GM10266 (cell line): ENCODE data around the gene CEACAM1.
"Not testable (repeated sequence)": the region's sequence is repeated elsewhere in the genome, so short reads cannot be mapped to it uniquely, and the experiment has no call there.

Experiments
- DNase-seq: peaks from one replicate; pipeline ENCODE4 v3.0.0; 2012; ENCODE audit errors: extremely low spot score
- TF ChIP-seq, protein P1 (sequence below): IDR thresholded peaks from 2 replicates; pipeline ENCODE4 v1.5.1; 2012; ENCODE audit warnings: mild to moderate bottlenecking, low read depth; ENCODE audit not compliant: control insufficient read depth, insufficient read depth; ENCODE audit errors: missing control alignments

Gene CEACAM1

DNA sequence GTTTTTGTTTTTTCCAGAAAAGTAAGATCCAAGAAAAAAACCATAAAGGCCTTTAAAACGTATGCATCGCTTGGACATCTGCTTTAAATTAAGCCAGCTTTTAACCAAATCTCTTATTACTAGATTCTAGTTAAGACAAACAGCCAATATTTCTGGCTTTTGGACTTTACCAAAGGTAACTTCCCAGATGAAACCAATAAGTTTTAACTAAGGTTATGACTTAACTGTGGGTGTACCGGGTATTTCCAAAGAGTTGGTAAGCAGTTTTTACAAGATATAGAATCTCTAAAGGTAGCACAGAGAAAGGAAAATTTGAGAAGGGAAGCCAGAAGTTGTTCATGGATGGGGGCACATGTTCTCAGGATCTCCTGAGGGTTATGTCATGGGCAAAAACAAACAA, 34.0 kb downstream of the CEACAM1 start:
- no peak for DNase-seq
- TF ChIP-seq, protein P1, sequence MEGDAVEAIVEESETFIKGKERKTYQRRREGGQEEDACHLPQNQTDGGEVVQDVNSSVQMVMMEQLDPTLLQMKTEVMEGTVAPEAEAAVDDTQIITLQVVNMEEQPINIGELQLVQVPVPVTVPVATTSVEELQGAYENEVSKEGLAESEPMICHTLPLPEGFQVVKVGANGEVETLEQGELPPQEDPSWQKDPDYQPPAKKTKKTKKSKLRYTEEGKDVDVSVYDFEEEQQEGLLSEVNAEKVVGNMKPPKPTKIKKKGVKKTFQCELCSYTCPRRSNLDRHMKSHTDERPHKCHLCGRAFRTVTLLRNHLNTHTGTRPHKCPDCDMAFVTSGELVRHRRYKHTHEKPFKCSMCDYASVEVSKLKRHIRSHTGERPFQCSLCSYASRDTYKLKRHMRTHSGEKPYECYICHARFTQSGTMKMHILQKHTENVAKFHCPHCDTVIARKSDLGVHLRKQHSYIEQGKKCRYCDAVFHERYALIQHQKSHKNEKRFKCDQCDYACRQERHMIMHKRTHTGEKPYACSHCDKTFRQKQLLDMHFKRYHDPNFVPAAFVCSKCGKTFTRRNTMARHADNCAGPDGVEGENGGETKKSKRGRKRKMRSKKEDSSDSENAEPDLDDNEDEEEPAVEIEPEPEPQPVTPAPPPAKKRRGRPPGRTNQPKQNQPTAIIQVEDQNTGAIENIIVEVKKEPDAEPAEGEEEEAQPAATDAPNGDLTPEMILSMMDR, result no peak

DNA sequence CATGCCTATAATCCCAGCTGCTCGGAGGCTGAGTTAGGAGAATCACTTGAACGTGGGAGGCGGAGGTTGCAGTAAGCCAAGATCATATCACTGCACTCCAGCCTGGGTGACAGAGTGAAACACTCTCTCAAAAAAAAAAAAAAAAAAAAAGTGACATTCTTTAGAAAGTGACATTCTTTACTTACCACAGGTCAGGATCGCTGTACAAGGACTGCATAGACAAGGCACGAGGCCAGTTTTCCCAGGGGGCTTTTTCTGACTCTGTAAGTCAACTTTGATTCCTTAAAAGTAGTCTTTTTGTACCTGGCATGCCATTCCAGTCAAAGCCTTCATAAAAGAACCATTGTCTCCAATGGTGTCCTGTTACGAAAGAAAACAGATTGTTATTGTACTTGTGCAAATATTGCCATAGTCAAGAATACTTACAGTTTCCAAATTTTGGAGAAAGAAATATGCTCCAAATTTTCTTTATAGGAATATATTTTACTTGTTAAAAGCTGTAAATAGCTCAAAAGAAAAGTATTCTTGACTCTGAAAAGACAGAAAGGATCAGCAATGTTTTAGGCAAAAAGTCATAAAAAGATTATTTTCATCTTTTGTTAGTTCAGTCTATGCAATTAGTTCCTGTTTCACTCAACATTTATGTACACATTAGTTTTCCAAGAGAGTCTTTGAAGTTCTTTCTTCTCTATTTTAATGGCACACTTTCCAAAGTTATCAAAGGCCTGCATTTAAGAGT, 39.3 kb downstream of the CEACAM1 start:
- DNase-seq, result no peak

DNA sequence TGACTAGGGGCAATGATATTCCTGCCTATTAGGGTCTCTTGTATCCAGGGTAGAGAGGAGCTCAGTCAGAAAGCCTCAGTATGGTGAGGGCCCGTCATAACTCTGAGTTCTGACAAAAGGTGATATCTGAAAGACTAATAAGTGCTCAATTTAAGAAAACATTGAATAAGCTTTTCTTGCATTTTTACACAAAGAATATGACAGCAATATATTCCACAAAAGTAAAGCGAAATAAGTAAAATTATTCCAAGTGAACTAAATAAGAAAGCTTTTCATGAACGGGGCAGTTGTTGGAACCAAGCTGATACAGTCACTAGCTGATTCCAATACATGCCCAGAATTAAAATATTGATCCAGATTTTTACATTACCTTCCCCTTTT, 40.5 kb downstream of the CEACAM1 start:
- no peak for DNase-seq
- TF ChIP-seq, protein P1, result no peak

More for the DNA sequence above, 39.3 kb downstream of the CEACAM1 start:
- TF ChIP-seq, protein P1, result no peak

DNA sequence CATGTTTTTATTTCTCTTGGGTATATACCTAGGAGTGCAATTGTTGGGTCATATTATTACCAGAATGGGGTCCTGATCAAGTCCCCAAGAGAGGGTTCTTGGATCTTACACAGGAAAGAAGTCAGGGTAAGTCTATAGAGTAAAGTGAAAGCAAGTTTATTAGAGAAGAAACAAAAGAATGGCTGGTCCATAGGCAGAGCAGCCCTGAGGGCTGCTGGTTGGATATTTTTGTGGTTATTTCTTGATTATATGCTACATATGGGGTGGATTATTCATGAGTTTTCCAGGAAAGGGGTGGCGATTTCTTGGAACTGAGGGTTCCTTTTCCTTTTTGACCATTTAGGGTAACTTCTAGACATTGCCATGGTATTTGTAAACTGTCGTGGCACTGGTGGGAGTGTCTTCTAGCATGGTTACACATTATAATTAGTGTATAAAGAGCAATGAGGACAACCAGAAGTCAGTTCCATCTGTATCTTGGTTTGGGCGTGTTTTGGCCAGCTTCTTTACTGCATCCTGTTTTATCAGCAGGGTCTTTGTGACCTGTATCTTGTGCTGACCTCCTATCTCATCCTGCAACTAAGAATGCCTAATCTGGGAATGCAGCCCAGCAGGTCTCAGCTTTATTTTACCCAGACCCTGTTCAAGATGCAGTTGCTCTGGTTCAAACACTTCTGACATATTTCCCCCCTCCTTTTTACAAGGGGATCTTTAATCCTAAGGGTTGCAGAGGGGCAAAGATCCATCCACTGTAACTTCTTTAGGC, 41.1 kb downstream of the CEACAM1 start:
- no peak for DNase-seq
- TF ChIP-seq, protein P1, result no peak

DNA sequence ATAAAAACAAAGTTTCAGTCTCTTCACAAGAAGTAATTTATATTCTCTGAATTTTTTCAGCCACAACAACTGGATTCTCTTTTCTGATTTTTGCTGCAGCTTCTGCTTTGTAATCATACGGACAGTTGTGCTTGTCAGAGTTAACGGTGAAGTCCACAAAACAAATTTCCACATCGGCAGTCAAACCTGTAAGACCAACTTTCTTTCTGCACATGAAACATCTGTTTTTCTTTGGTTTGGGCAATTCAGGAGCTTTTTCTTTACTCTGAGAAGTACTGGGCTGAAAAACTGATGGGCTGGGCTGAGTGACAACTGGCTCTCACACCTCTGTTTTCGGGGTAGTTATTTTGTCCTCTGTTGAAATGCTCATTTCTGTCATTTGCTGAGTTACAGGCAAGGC, 43.2 kb downstream of the CEACAM1 start:
- not testable (repeated sequence) for DNase-seq

DNA sequence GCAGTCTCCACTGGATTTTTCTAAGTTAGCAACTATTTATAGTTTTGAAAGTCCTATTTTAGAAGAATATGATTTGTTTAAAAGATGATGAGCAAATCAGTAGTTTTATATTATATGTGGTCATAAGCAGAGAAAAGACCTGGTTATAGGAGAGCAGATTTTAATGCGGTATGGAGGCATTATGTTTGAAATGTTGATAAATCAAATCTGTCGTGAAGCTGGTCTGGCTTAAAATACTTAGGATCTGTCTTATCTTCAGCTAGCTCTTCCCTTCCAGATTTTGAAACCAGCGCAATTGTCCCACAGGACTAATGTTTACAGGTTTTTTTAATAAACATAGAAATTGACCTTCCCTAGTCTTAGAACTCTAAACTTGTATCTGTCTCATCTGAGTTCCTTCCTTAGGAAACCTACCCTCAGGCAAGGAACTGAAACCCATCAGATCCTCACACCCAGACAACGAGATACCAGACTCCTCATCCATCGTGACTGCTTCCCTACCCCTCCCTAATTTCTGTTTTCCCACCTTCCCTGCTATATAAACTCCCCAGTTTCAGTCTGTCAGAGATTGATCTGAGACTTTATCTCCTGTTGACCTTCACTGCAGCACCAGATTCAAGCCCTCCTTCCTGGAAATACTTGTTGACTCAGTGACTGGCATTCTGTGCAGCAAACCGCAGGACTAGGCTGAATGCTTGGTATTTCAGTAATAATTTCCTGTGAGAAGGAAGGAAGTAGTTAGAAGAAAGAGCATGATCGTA, 47.8 kb downstream of the CEACAM1 start:
- no peak for DNase-seq
- TF ChIP-seq, protein P1, result no peak

DNA sequence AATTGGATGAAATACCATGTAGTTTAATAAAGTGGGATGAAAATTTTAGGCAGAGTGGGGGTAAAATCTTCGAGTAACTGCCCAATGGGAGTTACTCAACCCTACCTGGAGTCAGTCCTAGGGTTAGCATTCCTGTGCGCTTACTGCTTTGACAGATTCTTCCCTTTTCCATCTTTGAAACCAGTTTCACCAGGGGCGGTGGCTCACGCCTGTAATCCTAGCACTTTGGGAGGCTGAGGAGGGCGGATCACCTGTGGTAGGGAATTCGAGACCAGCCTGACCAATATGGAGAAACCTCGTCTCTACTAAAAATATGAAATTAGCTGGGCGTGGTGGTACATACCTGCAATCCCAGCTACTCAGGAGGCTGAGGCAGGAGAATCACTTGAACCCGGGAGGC, 48.5 kb downstream of the CEACAM1 start:
- no peak for DNase-seq
- TF ChIP-seq, protein P1, result no peak
